NCI-H446 (cell line): ENCODE data around the gene PREX1.
"Not testable (repeated sequence)": the region's sequence is repeated elsewhere in the genome, so short reads cannot be mapped to it uniquely, and the experiment has no call there.

ENCODE experiments used
- DNase-seq, 2 experiments: peaks; one replicate each; lab custom pipeline; 2025; lab: John Stamatoyannopoulos, UW

Gene PREX1

GRCh38 chr20:48827855-48828733 is at the start of gene PREX1:
Gene PREX1, minus strand, starts transcription at chr20:48827999. Its CDS starts 139 bp downstream, at chr20:48827860.
- peak in 1 of 2 experiments; percentile 83 for DNase-seq

GRCh38 chr20:48877304-48877703 is 49.5 kb upstream of the PREX1 start:
- DNase-seq: no peak

- DNase-seq: peak in 1 of 2 experiments; percentile 36
Measured at GRCh38 chr20:48875914-48876240, 48.1 kb upstream of the PREX1 start.

- DNase-seq: no peak
Measured at GRCh38 chr20:48875233-48875913, 47.6 kb upstream of the PREX1 start.

GRCh38 chr20:48869442-48869841 is 41.6 kb upstream of the PREX1 start:
- DNase-seq: not testable (repeated sequence)

GRCh38 chr20:48866936-48867335 is 39.1 kb upstream of the PREX1 start:
- DNase-seq: no peak

GRCh38 chr20:48864738-48865318 is 37.0 kb upstream of the PREX1 start:
- no peak for DNase-seq

GRCh38 chr20:48864254-48864653 is 36.5 kb upstream of the PREX1 start:
- DNase-seq: no peak

- no peak for DNase-seq
Measured at GRCh38 chr20:48862279-48862678, 34.5 kb upstream of the PREX1 start.

GRCh38 chr20:48861444-48861843 is 33.6 kb upstream of the PREX1 start:
- no peak for DNase-seq

GRCh38 chr20:48858075-48858790 is 30.4 kb upstream of the PREX1 start:
- no peak for DNase-seq

- no peak for DNase-seq
Measured at GRCh38 chr20:48856130-48856529, 28.3 kb upstream of the PREX1 start.

GRCh38 chr20:48855046-48855445 is 27.2 kb upstream of the PREX1 start:
- no peak for DNase-seq

- DNase-seq: no peak
Measured at GRCh38 chr20:48852609-48853008, 24.8 kb upstream of the PREX1 start.

- no peak for DNase-seq
Measured at GRCh38 chr20:48851579-48851978, 23.8 kb upstream of the PREX1 start.

- DNase-seq: no peak
Measured at GRCh38 chr20:48850977-48851299, 23.1 kb upstream of the PREX1 start.

GRCh38 chr20:48850257-48850976 is 22.6 kb upstream of the PREX1 start:
- DNase-seq: peak in 1 of 2 experiments; percentile 28

- no peak for DNase-seq
Measured at GRCh38 chr20:48849779-48850178, 22.0 kb upstream of the PREX1 start.

- DNase-seq: no peak
Measured at GRCh38 chr20:48849299-48849698, 21.5 kb upstream of the PREX1 start.

- DNase-seq: no peak
Measured at GRCh38 chr20:48847498-48848205, 19.9 kb upstream of the PREX1 start.
